A673 (cell line): ENCODE data around the gene TRPT1.

Experiments
- EZH2 ChIP-seq: fragments of 200-600 bp; sonication (generic); IDR thresholded peaks from 2 replicates; pipeline ENCODE4 v1.6.1; 2017; ENCODE audit warnings: borderline replicate concordance, low read depth, mild to moderate bottlenecking, mixed read lengths, antibody characterized with exemption, low read length; ENCODE audit not compliant: poor library complexity, severe bottlenecking
- TF ChIP-seq, protein P1 (sequence below): fragments of 300-800, 200-600 bp; sonication (generic); conservative IDR thresholded peaks from 2 replicates; pipeline ENCODE4 v1.5.1; 2017; ENCODE audit warnings: low read depth, mild to moderate bottlenecking, antibody characterized with exemption, low read length, moderate library complexity, mixed read lengths

GRCh38 chr11:64259533-64260067 lies 33.6 kb upstream of the TRPT1 start:
- no peak for TF ChIP-seq EZH2
- TF ChIP-seq, protein P1, sequence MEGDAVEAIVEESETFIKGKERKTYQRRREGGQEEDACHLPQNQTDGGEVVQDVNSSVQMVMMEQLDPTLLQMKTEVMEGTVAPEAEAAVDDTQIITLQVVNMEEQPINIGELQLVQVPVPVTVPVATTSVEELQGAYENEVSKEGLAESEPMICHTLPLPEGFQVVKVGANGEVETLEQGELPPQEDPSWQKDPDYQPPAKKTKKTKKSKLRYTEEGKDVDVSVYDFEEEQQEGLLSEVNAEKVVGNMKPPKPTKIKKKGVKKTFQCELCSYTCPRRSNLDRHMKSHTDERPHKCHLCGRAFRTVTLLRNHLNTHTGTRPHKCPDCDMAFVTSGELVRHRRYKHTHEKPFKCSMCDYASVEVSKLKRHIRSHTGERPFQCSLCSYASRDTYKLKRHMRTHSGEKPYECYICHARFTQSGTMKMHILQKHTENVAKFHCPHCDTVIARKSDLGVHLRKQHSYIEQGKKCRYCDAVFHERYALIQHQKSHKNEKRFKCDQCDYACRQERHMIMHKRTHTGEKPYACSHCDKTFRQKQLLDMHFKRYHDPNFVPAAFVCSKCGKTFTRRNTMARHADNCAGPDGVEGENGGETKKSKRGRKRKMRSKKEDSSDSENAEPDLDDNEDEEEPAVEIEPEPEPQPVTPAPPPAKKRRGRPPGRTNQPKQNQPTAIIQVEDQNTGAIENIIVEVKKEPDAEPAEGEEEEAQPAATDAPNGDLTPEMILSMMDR = no peak
